Gastroesophageal sphincter (tissue), 3 donors: ENCODE data around the gene BMP7.

Experiments
- EP300 ChIP-seq: sonication (generic); formaldehyde crosslinking; IDR thresholded peaks from one replicate; pipeline ENCODE4 v1.6.1; 2017; ENCODE audit warnings: antibody characterized with exemption, mild to moderate bottlenecking
- POLR2A ChIP-seq, 2 donors: fragments of 450-650 bp; IDR thresholded peaks; one replicate each; pipeline ENCODE4 v1.6.1; 2017; ENCODE audit warnings: antibody characterized with exemption in 2 of 2, mild to moderate bottlenecking in 2 of 2, moderate library complexity in 1 of 2
- POLR2AphosphoS5 ChIP-seq: sonication (generic); formaldehyde crosslinking; IDR thresholded peaks from one replicate; pipeline ENCODE4 v1.6.1; 2017; ENCODE audit warnings: antibody characterized with exemption
- TF ChIP-seq, protein P1 (sequence below), 4 experiments: fragments of 200-600 bp in 2 of 4; fragments of 450-650 bp in 2 of 4; sonication (generic) in 1 of 4; IDR thresholded peaks; one replicate each; pipeline ENCODE4 v1.5.1; 2017 to 2019; ENCODE audit warnings: antibody characterized with exemption in 4 of 4, mild to moderate bottlenecking in 2 of 4, moderate library complexity in 2 of 4

DNA sequence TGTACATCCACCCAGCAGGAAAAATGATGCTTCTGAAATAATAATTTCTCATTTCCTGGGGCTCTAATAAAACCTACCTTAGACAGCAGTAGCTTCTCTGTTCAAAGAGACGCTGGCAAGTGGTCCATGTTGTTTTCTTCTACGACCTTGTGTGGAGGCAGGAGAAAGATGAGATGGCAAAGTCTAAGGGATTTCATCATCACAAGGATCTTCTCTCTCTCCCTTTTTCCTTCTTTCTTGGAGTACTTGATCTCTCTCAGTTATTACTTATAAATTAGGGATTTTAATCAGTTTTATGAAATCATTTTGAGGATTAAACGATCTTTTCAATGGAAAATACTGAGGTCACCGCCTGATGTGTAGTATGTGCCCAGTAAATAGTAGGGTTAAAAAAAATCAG, 147.5 kb downstream of the BMP7 start:
- TF ChIP-seq, protein P1, sequence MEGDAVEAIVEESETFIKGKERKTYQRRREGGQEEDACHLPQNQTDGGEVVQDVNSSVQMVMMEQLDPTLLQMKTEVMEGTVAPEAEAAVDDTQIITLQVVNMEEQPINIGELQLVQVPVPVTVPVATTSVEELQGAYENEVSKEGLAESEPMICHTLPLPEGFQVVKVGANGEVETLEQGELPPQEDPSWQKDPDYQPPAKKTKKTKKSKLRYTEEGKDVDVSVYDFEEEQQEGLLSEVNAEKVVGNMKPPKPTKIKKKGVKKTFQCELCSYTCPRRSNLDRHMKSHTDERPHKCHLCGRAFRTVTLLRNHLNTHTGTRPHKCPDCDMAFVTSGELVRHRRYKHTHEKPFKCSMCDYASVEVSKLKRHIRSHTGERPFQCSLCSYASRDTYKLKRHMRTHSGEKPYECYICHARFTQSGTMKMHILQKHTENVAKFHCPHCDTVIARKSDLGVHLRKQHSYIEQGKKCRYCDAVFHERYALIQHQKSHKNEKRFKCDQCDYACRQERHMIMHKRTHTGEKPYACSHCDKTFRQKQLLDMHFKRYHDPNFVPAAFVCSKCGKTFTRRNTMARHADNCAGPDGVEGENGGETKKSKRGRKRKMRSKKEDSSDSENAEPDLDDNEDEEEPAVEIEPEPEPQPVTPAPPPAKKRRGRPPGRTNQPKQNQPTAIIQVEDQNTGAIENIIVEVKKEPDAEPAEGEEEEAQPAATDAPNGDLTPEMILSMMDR (IDR thresholded peaks at IDR 0.05) = no peak
- TF ChIP-seq POLR2A (IDR thresholded peaks at IDR 0.05) (no peak), POLR2AphosphoS5 (no peak), EP300 (no peak)
